Caco-2 (cell line): Measurements from ENCODE around the gene GSE1. TPM values are rescaled to one million over a fixed set of nuclear protein-coding genes. Genes with fewer than 3 reads are reported as not detected.

ENCODE experiments used
- BruUV-seq: library from RNA; stranded (reverse); fragments of 400-500 nt; replicated peaks from 2 replicates; lab custom pipeline; 2021; lab: Mats Ljungman, UMichigan
- CTCF ChIA-PET: fragments of 300-600 bp; sonication (Branson Sonifier 250); formaldehyde crosslinking; loops from one replicate; lab custom pipeline; 2022; ENCODE audit warnings: antibody characterized with exemption; lab: Charles Lee
- POLR2A ChIA-PET: fragments of 300-600 bp; sonication (Branson Sonifier 250); formaldehyde crosslinking; loops from one replicate; lab custom pipeline; 2022; ENCODE audit warnings: antibody characterized with exemption; lab: Charles Lee
- DNase-seq, 2 experiments: peaks; one replicate each; pipeline versions ENCODE4 v3.0.0 to v3.0.0-alpha.2; 2020 to 2022
- H3K27me3 ChIP-seq: replicated peaks from 2 replicates; pipeline ENCODE4 v1.6.0; 2011; ENCODE audit warnings: low read length; ENCODE audit not compliant: control insufficient read depth, insufficient read depth
- H3K36me3 ChIP-seq: 2 replicates; pipeline ENCODE4 v1.5.1; 2011; ENCODE audit warnings: low read length; ENCODE audit not compliant: control insufficient read depth, insufficient read depth
- H3K4me1 ChIP-seq: fragments of 250-450 bp; sonication (Bioruptor Pico); 2 replicates; pipeline ENCODE4 v1.5.1; 2020; ENCODE audit warnings: mild to moderate bottlenecking
- H3K4me3 ChIP-seq: 2 replicates; pipeline ENCODE4 v1.5.1; 2011; ENCODE audit warnings: low read depth, mild to moderate bottlenecking, control low read depth, low read length
- H3K9me3 ChIP-seq: fragments of 250-450 bp; sonication (Bioruptor Pico); 2 replicates; pipeline ENCODE4 v1.5.1; 2020; ENCODE audit warnings: mild to moderate bottlenecking, moderate library complexity
- H3K27ac Mint-ChIP-seq: one replicate; pipeline ENCODE4 v1.8.0; 2022; ENCODE audit warnings: mixed read lengths; ENCODE audit not compliant: unreplicated experiment
- H3K27me3 Mint-ChIP-seq: one replicate; pipeline ENCODE4 v1.8.0; 2022; ENCODE audit warnings: mixed read lengths; ENCODE audit not compliant: insufficient read depth, unreplicated experiment
- H3K36me3 Mint-ChIP-seq: one replicate; pipeline ENCODE4 v1.8.0; 2022; ENCODE audit warnings: mild to moderate bottlenecking, mixed read lengths; ENCODE audit not compliant: insufficient read depth, unreplicated experiment
- H3K4me1 Mint-ChIP-seq: one replicate; pipeline ENCODE4 v1.8.0; 2022; ENCODE audit warnings: low read depth, mixed read lengths; ENCODE audit not compliant: unreplicated experiment
- H3K4me3 Mint-ChIP-seq: one replicate; pipeline ENCODE4 v1.8.0; 2022; ENCODE audit warnings: mild to moderate bottlenecking, moderate library complexity, mixed read lengths; ENCODE audit not compliant: unreplicated experiment
- H3K9me3 Mint-ChIP-seq: one replicate; pipeline ENCODE4 v1.8.0; 2022; ENCODE audit warnings: mixed read lengths; ENCODE audit not compliant: unreplicated experiment
- CTCF ChIP-seq, 2 experiments: fragments of 200-600 bp in 1 of 2; IDR thresholded peaks; 1 replicate in 1 of 2; 2 replicates in 1 of 2; pipeline versions ENCODE4 v1.5.1 to v1.8.0; 2011 to 2022; ENCODE audit warnings: antibody characterized with exemption in 1 of 2, control low read depth in 1 of 2, inconsistent platforms in 1 of 2, low read depth in 1 of 2, low read length in 1 of 2, mild to moderate bottlenecking in 1 of 2, moderate library complexity in 1 of 2; ENCODE audit not compliant: insufficient read depth in 1 of 2, severe bottlenecking in 1 of 2, unreplicated experiment in 1 of 2
- intact Hi-C: fragments of 100-400 bp; cut with micrococcal nuclease; formaldehyde crosslinking; loops from one replicate; pipeline ENCODE4 v1.10.0; 2022; ENCODE audit not compliant: unreplicated experiment
- total RNA-seq: library from RNA; stranded (reverse); gene quantifications from 2 replicates; pipeline ENCODE4 v1.2.3, GENCODE V29; 2022

GSE1 gene
- total RNA-seq, 1 experiment from 2014 or later, result 142 TPM

GRCh38 chr16:85570213-85570734, 42.8 kb upstream of the GSE1 start:
- Histone ChIP-seq H3K4me1 (0 out of 2 replicates have a peak, but pooled peaks cover 5% of the 10 kb centered on the region), H3K9me3 (no peaks in the 10 kb centered on the region), H3K36me3 (no peaks in the 10 kb centered on the region), H3K4me3 (no peak overlapping the region), H3K27me3 (no peaks in the 10 kb centered on the region)
- Mint-ChIP-seq H3K4me3 (no peak overlapping the region), H3K27ac (peak overlapping the region; percentile 11), H3K4me1 (peaks cover 10% of the 10 kb centered on the region), H3K27me3 (no peaks in the 10 kb centered on the region), H3K36me3 (peaks cover 6% of the 10 kb centered on the region), H3K9me3 (no peaks in the 10 kb centered on the region)
- intact Hi-C loops, result no loop called here
- CTCF ChIA-PET, result no interaction called here
- POLR2A ChIA-PET, result no interaction called here
- DNase-seq, result no peak
- BruUV-seq, result no TSS peak
- TF ChIP-seq CTCF (IDR thresholded peaks at IDR 0.05; ENCODE audit: insufficient read depth in 1 of 2, low read depth in 1 of 2, low read length in 1 of 2, severe bottlenecking in 1 of 2, unreplicated experiment in 1 of 2), result no peak

DNA sequence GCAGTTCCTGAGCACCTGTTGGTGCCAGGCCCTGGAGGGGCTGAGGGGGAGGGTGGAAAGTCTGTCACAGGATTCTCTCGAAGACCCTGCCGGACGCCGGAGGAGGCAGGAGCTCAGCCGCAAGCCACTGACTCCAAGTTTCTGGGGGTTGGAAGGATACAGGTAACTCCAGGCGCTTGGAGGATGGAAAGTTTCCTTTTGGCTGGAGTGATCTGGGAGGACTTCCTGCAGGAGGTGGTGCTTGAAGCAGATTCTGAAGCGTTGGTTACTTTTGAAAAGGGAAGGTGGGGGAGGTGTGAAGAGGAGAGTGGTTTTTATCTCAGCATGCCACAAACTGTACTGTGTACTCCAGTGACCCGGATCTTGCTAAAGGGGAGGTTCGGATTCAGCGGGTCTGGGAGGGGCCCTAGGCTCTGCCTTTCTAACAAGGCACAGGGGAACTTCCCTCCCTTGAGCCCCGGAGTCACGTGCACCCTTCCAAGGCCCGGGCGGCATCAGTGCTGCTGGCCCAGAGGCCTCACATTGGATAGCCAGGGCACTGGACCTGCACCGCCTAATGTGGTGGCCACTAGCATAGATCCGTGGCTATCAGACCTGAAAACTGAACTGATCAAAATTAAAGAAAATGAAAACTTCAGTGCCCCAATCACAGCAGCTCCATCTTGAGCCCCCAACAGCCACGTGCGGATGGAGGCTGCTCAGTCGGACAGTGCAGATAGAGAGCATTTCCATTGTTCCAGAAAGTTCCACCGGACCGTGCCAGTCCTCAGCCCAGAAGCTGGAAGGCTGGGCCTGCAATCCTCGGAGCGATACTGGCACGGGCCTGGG, 42.2 kb upstream of the GSE1 start:
- Histone ChIP-seq H3K9me3 (no peaks in the 10 kb centered on the region), H3K27me3 (no peaks in the 10 kb centered on the region), H3K4me3 (no peak overlapping the region), H3K4me1 (0 out of 2 replicates have a peak, but pooled peaks cover 5% of the 10 kb centered on the region), H3K36me3 (no peaks in the 10 kb centered on the region)
- CTCF ChIA-PET, result no interaction called here
- Mint-ChIP-seq H3K27ac (peak overlapping the region; percentile 11), H3K27me3 (no peaks in the 10 kb centered on the region), H3K36me3 (peaks cover 6% of the 10 kb centered on the region), H3K4me1 (peaks cover 8% of the 10 kb centered on the region), H3K9me3 (no peaks in the 10 kb centered on the region), H3K4me3 (no peak overlapping the region)
- BruUV-seq, result no TSS peak
- DNase-seq, result no peak
- POLR2A ChIA-PET, result no interaction called here
- intact Hi-C loops, result no loop called here
- TF ChIP-seq CTCF (IDR thresholded peaks at IDR 0.05; ENCODE audit: insufficient read depth in 1 of 2, low read depth in 1 of 2, low read length in 1 of 2, severe bottlenecking in 1 of 2, unreplicated experiment in 1 of 2), result no peak

GRCh38 chr16:85571563-85571812, 41.6 kb upstream of the GSE1 start:
- peak overlapping the region; percentile 11 for H3K27ac Mint-ChIP-seq
- Histone ChIP-seq H3K4me1 (0 out of 2 replicates have a peak, but pooled peaks cover 5% of the 10 kb centered on the region), H3K36me3 (no peaks in the 10 kb centered on the region), H3K9me3 (no peaks in the 10 kb centered on the region), H3K4me3 (no peak overlapping the region), H3K27me3 (no peaks in the 10 kb centered on the region)
- ChIA-PET CTCF (no interaction called here), POLR2A (no interaction called here)
- intact Hi-C loops, result no loop called here
- peaks cover 6% of the 10 kb centered on the region for H3K36me3 Mint-ChIP-seq
- no peaks in the 10 kb centered on the region for H3K9me3 Mint-ChIP-seq
- no peak for DNase-seq
- TF ChIP-seq CTCF (IDR thresholded peaks at IDR 0.05; ENCODE audit: insufficient read depth in 1 of 2, low read depth in 1 of 2, low read length in 1 of 2, severe bottlenecking in 1 of 2, unreplicated experiment in 1 of 2), result no peak
- no TSS peak for BruUV-seq
- peaks cover 3% of the 10 kb centered on the region for H3K4me1 Mint-ChIP-seq
- H3K27me3 Mint-ChIP-seq, result no peaks in the 10 kb centered on the region
- no peak overlapping the region for H3K4me3 Mint-ChIP-seq
